Measurements from ENCODE around the gene AJM1.

AJM1 gene

GRCh38 chr9:136857166-136857565 is 14.9 kb downstream of the AJM1 start:
- no peak for TF ChIP-seq CTCF (IDR thresholded peaks at IDR 0.05; ENCODE audit: low read depth, low read length)
- no peak for DNase-seq (ENCODE audit: low read depth in 2 of 2)
- H3K4me3 ChIP-seq (replicated peaks in 1 of 2; ENCODE audit: low read depth in 2 of 2, low read length in 2 of 2) = no peak overlapping the region

- no peak overlapping the region for H3K4me3 ChIP-seq (replicated peaks in 1 of 2; ENCODE audit: low read depth in 2 of 2, low read length in 2 of 2)
- TF ChIP-seq CTCF (IDR thresholded peaks at IDR 0.05; ENCODE audit: low read depth, low read length) = no peak
- DNase-seq (ENCODE audit: low read depth in 2 of 2) = no peak
Measured at GRCh38 chr9:136857581-136858412, 15.5 kb downstream of the AJM1 start.

GRCh38 chr9:136858452-136858843 is 16.2 kb downstream of the AJM1 start:
- TF ChIP-seq CTCF (IDR thresholded peaks at IDR 0.05; ENCODE audit: low read depth, low read length) = no peak
- no peak overlapping the region for H3K4me3 ChIP-seq (replicated peaks in 1 of 2; ENCODE audit: low read depth in 2 of 2, low read length in 2 of 2)
- no peak for DNase-seq (ENCODE audit: low read depth in 2 of 2)

GRCh38 chr9:136858844-136859757 is 16.8 kb downstream of the AJM1 start:
- peak; percentile 31 to 76 for DNase-seq (ENCODE audit: low read depth in 2 of 2)
- no peak overlapping the region for H3K4me3 ChIP-seq (replicated peaks in 1 of 2; ENCODE audit: low read depth in 2 of 2, low read length in 2 of 2)
- TF ChIP-seq CTCF (IDR thresholded peaks at IDR 0.05; ENCODE audit: low read depth, low read length) = no peak

- TF ChIP-seq CTCF (IDR thresholded peaks at IDR 0.05; ENCODE audit: low read depth, low read length) = no peak
- H3K4me3 ChIP-seq (replicated peaks in 1 of 2; ENCODE audit: low read depth in 2 of 2, low read length in 2 of 2) = no peak overlapping the region
- no peak for DNase-seq (ENCODE audit: low read depth in 2 of 2)
Measured at GRCh38 chr9:136860529-136860928, 18.3 kb downstream of the AJM1 start.

GRCh38 chr9:136860933-136861873 is 18.9 kb downstream of the AJM1 start:
- H3K4me3 ChIP-seq (replicated peaks in 1 of 2; ENCODE audit: low read depth in 2 of 2, low read length in 2 of 2) = no peak overlapping the region
- no peak for TF ChIP-seq CTCF (IDR thresholded peaks at IDR 0.05; ENCODE audit: low read depth, low read length)
- no peak for DNase-seq (ENCODE audit: low read depth in 2 of 2)

All from cardiac fibroblast (primary cell).